Fibroblast of skin of left biceps (primary cell): ENCODE results near the gene USP2.

ENCODE experiments used
- DNase-seq, 2 experiments: peaks; one replicate each; pipeline ENCODE4 v3.0.0-alpha.2; 2013; ENCODE audit warnings: low read depth in 2 of 2

Gene USP2

DNA sequence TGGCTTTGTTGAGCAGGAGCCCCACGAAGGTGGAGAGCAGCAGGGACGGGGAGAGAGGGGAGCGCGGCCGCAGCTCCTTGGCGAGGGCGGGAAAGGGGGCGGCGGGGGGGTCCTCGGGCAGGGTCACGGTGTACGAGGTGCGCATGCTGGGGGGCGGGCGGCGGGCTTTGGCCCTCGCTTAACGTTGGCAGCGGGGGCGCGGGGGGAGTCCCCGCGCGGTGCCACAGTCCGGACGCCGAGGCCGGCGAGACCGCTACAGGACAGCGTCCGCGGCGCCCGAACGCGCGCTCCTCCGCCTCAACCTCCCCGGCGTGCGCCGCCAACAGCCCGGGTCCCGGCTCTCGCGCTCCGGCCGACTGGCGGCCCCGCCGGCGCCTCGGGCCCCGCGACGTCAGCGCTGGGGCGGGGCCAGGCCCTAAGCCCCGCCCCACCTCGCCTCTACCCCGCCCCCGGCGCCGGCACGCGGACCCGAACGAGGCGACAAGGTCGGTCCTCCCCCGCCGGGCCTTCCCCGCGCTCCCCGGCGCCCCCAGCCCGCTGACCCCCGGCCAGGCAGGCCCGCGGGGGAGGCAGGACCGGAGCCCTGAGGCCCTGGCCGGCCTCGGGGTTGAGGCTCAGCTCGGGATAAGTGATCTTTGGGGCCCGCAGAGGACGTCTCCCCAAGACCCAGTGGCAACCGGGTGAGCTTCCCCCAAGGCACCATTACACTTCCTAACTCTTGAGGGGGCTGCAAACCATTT is 17.5 kb downstream of the USP2 start:
- DNase-seq: no peak

- DNase-seq: no peak
These were observed 18.2 kb downstream of the USP2 start for GRCh38 chr11:119363081-119363850.

DNA sequence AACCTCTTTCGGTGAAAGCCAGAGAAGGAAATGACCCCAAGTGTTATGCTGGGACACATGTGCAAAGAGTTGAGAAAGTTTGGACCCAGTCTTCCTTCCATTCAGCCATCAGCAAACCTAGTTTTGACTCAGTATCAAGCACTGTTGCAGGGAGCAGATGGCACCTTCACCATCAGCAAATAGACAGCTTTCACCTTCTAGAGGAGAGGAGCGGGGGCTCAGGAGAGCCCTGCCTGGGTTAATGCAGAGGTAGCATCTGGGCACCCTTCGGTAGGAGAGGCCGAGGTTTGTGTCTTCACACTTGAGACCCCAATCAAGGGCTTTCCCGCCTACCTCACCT is 18.8 kb downstream of the USP2 start:
- DNase-seq: no peak

DNA sequence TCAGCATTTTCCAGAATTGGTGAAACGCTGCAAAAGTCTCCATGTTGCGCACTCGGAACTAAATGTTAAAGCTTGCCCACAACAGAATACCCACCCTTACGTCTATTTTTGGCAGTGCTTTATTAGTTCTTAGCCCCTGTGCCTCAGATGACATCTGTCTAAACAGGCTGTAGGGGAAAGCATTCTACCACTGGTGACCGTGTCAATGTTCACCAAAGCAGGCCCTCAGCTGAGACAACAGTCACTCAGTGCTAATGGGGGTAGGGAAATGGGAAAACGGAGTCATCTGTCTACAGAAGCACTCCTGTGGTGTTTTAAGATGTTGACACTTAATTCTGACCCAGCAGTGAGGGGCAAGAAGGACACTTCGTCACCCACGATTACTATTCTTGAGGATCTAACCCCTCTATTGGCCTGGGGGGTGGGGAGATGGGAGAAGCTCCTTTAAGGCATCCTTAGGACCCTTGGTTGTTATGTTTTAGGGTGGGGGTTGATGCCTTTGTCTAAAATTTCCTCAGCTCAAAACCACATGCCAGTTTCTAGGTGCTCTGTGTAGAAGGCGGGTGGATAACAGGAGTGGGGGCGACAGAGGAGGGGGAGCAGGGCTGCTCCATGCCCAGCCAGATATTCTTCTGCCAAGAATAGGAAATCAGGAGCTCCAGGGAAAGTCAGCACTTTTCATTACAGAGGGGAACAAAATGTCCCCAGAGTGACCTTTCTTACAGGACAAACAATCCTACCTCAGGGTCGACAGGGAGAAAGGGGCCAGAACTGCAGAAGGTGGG is 19.4 kb downstream of the USP2 start:
- no peak for DNase-seq

GRCh38 chr11:119361056-119361787 is 20.3 kb downstream of the USP2 start:
- DNase-seq: no peak

DNA sequence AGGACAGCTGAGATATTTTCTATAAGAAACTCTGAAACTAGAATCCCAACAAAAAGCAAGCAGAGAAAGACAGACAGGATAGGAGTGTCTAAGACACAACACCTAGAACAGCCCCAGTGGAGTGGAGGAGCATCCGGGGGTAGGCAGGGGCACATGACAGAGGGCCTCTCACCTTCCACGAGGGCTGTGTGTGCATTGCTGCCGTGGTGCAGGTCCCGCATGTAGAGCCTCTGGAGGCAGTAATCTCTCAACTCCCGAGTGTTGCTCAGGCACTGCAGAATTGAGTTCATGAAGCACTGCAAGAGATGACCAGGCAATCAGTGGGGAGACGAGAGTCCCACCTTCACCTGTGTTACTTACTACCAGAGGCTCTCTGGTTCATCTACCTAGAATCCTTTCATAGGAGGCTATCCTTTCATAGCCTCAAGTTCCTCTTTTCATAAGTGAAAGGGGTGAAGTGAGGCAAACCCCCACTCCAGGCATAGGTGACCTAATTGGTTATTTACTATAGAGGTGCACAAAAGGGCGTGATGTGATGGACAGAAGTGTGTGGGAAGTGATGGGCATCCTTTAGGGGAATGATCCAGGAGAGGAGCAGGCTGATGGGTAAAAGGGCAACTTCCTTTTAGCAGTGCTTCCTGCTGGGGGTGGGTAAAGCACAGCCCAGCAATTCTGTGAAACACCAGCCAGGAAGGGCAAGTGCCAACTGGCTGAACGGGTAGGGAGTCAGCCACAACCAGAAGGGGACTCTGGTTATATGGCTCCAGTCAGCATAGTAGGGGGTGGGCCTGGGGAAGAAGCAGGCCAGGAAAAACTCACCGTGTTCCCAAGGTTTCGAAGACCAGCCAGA is 21.9 kb downstream of the USP2 start:
- no peak for DNase-seq

DNA sequence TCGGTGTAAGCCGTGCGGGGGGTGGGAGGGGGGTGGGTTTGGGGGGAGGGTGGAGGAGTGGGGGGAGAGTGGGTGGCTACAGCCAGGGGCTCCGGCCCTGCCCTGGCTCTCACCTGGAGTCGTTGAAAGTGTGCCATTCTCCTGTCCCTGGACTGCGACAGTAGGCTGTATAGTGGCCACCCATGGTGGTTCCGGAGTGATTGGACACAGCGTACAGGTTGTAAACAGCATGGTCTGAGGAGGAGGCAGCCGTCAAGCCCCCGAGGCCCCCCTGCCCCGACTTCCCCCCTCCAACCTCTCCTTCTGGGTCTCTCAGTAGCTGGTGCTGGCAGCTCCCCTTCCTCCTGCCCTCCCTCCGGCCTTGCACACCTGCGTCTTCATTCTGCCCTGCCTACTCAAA is 24.4 kb downstream of the USP2 start:
- no peak for DNase-seq

DNA sequence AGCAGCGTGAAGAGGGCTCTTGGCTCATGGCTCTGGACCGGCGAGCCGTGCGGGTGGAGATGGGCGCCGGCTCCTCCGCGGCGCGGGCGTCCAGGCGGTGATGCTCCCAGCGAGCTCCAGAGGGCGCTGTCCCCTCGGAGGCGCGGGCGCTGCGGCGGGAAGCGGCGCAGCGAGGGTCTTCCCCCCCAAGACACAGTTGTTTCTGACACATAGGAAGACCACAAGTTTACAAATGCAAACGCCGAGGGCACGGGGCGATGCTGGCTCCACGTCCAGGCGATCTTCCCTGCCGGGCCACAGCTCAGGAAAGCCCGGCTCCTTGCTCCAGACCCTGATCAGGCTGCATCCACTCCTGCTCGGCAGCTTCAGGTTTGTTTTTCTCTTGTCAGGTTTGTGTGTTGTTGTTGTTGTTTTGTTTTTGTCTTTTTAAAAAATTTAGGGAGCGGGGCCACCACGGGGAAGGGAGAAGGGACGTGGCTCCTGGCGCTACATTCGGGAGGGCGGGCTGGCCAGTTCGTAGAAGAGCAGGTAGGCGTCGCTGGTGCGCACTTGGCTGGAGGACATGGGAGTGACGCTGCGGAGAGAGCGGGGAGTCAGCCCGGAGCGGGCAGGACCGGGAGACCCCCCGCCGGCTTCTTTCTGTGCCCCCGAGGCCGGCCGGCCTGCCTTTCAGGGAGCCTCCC is 25.0 kb downstream of the USP2 start:
- DNase-seq: no peak

DNA sequence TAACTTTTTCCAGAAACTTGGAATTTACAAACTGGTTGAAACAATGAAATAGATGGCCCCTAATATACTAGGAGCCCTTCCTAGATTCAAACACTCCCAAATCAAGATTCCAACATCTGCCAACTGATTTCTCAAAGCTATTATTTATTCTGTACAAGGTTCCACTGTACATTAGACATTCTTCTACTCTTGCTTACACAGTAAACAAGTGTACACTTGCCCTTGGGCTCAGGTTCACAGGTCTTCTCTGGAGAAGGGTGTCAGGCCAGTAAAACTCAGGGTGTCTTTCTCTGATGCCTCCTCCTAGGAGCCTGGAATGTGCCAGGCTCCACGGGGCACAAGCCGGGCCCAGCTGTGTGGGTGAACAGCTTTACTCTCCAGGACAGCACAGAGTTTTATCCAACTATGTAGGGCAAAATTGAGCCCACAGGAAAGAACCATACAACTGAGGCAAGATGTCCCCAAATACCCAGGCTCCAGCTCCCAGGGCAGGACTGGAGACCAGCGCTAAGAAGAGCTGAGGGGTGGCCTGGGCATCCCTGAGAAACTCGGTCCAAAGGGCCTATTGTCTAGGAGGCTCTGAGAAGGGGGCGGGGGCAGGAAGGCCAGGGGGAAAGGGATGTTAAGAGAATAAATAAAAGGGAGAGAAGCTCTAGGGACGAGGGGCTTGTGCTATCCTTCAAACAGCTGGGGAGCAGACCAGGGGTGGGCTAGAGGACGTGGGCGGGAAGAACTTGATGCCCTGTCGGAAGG is 26.2 kb downstream of the USP2 start:
- DNase-seq: no peak

DNA sequence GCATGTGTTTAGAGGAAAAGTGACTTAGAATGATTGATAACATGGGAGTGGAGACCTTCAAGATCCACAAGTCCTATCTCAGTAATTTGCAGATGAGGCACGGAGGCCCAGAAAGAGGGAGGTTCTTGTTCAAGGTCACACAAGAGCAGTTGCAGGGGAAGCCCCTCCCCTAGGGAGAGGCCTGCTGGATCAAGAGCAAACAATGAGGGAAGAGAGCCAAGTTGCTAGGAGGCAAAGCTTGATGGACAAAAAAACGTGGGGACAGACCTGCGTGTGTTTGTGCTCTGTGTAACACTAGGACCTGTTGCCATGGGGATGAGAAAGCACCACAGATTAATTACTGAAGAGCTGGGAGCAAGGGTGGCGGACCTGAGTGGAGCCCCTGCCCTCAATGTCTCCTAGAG is 28.6 kb downstream of the USP2 start:
- no peak for DNase-seq

DNA sequence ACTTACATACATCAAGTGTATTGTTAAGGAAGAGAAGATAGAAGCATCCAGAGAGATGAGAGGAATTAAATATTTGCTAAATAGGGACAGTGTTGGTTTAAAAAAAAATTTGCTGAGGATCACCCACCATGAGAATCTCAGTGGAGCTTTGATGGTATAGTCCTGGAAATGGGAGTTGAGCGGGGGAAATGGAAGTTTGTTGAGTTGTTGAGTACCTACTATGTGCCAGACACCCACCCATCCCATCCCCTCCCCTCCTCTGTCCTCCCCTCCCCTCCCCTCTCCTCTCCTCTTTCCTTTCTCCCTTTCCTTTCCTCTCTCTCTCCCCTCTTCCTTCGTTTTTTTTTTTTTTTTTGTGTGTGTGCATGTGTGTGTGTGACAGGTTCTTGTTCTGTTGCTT is 30.3 kb downstream of the USP2 start:
- no peak for DNase-seq

DNA sequence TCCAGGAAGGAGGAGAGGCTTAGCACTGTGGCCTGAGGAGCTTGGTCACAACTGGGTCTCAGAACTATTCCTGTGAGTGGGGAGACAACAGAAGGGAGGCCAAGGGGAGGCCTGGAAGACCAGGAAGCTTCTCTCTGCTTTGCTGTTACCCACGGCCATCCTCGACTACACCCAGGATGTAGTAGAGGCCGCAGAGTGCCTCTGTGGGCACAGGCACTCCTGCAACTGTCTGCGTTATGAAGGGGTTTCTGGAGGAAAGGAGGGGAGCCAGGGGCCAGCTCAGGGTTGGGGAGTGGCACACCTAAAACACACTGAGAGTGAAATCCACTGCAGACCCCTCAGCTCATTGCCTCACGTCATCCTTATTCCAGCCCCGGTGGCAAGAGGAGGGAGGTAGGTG is 31.2 kb downstream of the USP2 start:
- DNase-seq: no peak

GRCh38 chr11:119347940-119348605 is 33.4 kb downstream of the USP2 start:
- DNase-seq: no peak

DNA sequence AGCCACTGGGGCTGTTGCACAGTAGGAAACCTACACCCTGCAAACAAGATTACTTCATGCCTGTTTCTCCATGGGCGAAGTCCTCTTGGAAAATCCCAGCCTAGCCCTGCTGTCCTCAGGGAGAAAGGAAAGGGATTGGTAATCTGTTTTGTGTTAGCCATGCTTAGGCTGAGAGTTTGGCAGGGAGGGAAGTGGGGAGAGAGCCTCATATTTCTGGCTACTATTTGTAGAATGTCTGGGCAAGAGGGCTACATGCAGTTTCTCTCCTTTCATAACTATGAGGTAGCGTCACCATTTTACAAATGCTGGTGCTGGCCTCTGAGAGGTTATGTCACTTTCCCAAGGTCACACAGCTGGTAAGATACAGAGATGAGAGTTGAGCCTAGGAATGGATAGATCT is 34.2 kb downstream of the USP2 start:
- peak; percentile 45 to 53 for DNase-seq

DNA sequence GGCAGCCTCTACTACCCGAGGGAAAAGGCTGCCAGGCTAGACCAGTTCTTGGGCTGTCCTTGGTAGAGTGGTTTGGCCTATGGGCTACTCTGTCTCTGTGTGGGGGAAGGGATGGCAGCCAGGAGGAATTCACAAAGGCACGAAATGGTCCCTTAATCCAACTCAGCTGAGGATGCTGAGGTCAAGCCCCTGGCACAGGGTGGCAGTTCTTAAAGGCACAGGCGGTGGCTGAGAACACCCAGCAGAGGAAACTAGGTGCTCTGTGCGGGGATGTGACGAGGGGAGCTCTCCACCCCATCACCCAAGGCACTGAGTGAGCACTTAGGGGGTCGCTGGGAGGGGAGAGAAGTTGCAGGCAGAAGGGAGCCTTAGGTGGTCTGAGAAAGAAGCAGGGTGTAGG is 34.9 kb downstream of the USP2 start, which contains the start of gene MFRP:
MFRP (minus strand) TSS at position 101 of the 400 bp plus-strand sequence. CDS start 192 bp downstream, outside the sequence.
- DNase-seq: no peak

DNA sequence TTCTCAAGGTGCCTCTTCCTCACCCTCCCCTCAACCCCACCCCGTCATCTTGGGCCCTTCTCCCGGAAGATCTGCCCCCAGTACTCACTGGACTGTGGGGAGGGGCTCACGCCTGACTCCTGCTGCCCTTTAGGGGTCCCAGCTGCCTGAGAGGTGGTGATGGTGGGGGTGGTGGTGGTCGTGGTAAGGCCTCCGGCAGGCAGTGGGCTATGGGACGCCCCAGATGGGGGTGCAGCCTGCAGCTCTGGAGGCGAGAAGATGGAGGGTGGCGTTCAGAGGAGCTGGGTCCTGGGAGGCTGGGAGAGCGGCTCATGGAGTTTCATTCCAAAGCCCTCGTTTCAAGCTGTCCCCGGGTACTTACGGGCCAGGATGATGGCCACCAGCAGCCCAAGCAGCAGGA is 35.8 kb downstream of the USP2 start:
- no peak for DNase-seq

GRCh38 chr11:119344291-119345010 is 37.0 kb downstream of the USP2 start:
- no peak for DNase-seq

GRCh38 chr11:119343726-119344125 is 37.8 kb downstream of the USP2 start:
- DNase-seq: no peak
